ENCODE data around the gene BST1. TPM values are rescaled to one million over a fixed set of nuclear protein-coding genes. Genes with fewer than 3 reads are reported as not detected.
A peak's percentile ranks its signal among the peaks of the same experiment; 100 is the strongest.

BST1 gene
- total RNA-seq, 2 experiments from 2014 or later, result 0.82 to 1.0 TPM

DNA sequence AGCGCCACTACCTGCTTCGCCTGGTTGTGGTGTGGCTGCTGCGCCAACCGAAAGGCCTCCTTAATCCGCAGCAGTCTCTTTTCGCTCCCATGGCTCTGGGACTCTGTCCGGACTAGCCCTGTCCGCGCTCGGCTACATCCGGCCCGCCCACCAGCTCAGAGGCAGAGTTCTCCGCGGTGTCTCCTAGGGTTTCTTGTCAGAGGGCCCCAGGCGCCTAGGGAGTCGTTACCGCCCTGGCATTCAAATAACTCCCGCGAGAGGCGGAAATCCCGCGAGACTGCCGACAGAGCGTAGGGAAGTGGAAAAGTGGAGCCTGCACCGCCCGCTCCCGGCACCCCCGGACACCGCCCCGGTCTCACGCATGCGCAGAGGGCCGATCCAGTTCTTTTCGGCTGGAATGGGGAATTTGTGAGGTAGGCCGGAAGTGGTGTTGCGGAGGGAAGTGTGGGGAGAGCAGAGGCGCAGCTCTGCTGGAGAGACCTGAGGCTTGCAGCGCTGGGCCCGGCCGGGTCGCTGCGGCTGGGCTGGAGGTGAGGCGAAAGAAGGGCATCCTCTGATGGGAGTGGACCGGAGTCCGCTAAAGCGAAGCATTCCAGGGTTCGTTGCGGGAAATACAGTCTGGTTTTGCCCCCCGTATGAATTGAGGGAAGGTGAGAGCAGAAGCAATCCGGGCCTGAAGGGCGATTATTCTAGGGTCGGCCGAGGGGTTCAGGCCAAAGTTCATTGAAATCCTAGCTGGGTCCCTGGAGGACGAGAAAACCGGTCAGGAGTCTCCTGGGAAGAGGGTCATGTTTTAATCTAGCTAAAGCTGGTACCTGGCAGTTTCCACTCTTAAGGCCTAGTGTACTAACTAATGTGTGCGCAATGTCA is 21.3 kb upstream of the BST1 start, which contains the start of gene FAM200B:
Gene FAM200B (plus strand): TSS at position 456 of the 870 bp plus-strand sequence. CDS start 5,151 bp downstream, outside the sequence.
- ChIA-PET CTCF (interaction anchor here (0.5 to 1.2 kb wide), 4 partner anchors 12 to 464 kb away, joined by 3 to 10 read pairs (median 4); no protein-coding TSS in a partner anchor), POLR2A (interaction anchor here (0.7 to 1.0 kb wide), 2 partner anchors 22 to 132 kb away, joined by 3 to 4 read pairs; no protein-coding TSS in a partner anchor)
- H3K27ac Mint-ChIP-seq, result peak within 1 kb of the TSS; percentile 99
- DNase-seq, result peak; percentile 98
- peak within 1 kb of the TSS; percentile 94 for H3K4me3 Mint-ChIP-seq
- peaks cover 2% of the 10 kb centered on the region for H3K9me3 Mint-ChIP-seq
- peaks cover 42% of the 10 kb centered on the region for H3K36me3 Mint-ChIP-seq (ENCODE audit: low read depth)
- H3K27me3 Mint-ChIP-seq, result no peaks in the 10 kb centered on the region
- H3K4me1 Mint-ChIP-seq, result peaks cover 41% of the 10 kb centered on the region

DNA sequence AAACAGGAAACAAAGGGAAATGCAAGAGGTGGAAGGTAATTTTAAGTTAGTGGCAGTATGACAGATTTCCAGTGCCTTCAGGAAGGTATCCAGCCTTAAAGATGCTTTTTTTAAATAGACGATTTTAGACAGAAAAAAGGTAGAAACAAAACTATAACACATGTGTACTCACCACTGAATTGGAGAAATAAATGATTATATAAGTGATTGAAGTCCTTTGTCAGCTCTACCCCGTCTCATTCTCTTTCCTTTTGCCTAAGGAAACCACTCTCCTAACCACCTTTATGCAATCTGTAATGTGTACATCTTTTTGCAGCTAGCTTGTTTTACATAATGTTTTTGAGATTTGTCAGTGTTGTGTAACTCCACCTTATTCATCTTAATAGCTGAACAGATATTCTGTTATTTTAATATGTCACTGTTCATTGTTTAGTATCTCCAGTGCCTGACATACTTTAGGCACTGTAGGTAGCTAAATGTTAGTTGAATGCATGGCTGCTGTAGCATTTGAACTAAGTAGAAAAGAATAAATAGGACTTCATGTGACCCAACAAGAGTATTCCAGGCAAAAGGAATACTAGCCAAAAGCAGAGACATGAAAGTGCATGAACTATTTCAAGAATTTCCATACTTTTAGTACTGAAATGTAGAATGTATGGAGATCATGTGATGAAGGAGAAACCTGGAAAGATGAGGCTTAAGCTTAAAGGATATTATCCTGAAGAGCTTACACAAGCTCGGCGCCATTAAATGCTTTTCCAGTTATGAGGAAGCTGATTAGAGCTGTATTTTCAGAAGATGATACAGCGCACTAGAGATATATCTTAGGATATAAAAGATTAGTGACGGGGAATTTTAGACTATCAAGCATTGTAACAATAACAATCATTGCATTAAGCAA is 20.4 kb upstream of the BST1 start:
- Mint-ChIP-seq H3K36me3 (ENCODE audit: low read depth) (peaks cover 49% of the 10 kb centered on the region), H3K4me3 (peak overlapping the region; percentile 94), H3K9me3 (peaks cover 2% of the 10 kb centered on the region), H3K4me1 (peaks cover 38% of the 10 kb centered on the region), H3K27me3 (no peaks in the 10 kb centered on the region), H3K27ac (peak overlapping the region; percentile 99)
- DNase-seq, result no peak
- POLR2A ChIA-PET, result no interaction called here
- CTCF ChIA-PET, result interaction anchor here (0.7 to 1.2 kb wide), 3 partner anchors 12 to 73 kb away, joined by 3 to 4 read pairs (median 3); no protein-coding TSS in a partner anchor

DNA sequence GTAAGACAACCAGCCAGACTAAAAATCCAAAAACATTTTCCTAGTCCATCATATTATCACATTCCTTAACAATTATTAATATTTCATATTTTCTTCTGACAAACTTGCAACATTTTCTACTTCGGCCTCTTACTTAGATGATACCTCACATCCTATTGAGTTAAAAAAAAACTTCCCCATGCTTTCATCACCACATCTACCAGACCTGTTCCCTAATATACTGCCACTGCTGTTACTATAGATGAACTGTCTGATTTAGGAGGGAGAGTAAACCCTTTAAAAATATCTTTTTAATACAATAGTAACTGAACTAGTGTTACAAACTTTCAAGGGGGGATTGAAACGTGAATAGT is 19.7 kb upstream of the BST1 start:
- Mint-ChIP-seq H3K27ac (no peak overlapping the region), H3K9me3 (peaks cover 2% of the 10 kb centered on the region), H3K27me3 (no peaks in the 10 kb centered on the region), H3K4me3 (no peak overlapping the region), H3K4me1 (peaks cover 34% of the 10 kb centered on the region), H3K36me3 (ENCODE audit: low read depth) (peaks cover 47% of the 10 kb centered on the region)
- CTCF ChIA-PET, result no interaction called here
- DNase-seq, result no peak
- POLR2A ChIA-PET, result no interaction called here

DNA sequence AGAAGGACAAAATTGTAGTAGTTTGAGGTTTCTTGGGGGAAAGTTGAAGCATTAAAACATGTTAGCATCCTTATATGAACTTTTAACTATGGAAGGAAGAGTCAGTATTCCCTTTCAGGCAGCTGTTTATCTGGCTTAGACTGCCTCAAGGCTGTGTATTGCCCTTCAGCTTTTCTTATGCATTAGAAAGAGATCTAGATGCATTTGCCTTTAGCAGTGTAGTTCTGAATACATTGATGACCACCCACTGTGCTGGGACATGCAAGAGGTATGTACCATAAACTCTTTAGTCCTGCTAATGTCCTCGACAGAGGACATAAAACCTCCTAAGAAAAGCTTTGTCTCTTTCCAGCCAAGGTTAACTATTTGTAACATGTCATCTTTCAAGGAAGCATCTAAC is 18.4 kb upstream of the BST1 start:
- DNase-seq, result no peak
- POLR2A ChIA-PET, result no interaction called here
- Mint-ChIP-seq H3K27me3 (no peaks in the 10 kb centered on the region), H3K36me3 (ENCODE audit: low read depth) (peaks cover 47% of the 10 kb centered on the region), H3K4me1 (peaks cover 27% of the 10 kb centered on the region), H3K27ac (no peak overlapping the region), H3K4me3 (no peak overlapping the region), H3K9me3 (peaks cover 2% of the 10 kb centered on the region)
- CTCF ChIA-PET, result interaction anchor here (1.3 to 1.8 kb wide), 3 partner anchors 13 to 90 kb away, joined by 3 to 4 read pairs (median 3); no protein-coding TSS in a partner anchor

DNA sequence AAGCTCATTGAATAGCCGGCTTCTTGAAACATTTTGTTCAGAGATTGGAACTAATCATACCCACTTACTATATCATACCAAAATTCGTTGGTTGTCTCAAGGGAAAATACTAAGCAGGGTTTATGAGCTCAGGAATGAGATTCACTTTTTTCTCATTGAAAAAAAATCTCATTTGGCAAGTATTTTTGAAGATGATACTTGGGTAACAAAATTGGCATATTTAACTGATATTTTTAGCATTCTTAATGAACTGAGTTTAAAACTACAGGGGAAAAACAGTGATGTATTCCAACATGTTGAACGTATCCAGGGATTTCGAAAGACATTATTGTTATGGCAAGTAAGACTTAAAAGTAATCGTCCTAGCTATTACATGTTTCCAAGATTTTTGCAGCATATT is 14.8 kb upstream of the BST1 start:
- POLR2A ChIA-PET, result no interaction called here
- no peaks in the 10 kb centered on the region for H3K27me3 Mint-ChIP-seq
- H3K9me3 Mint-ChIP-seq, result peaks cover 2% of the 10 kb centered on the region
- peaks cover 11% of the 10 kb centered on the region for H3K4me1 Mint-ChIP-seq
- no peak for DNase-seq
- CTCF ChIA-PET, result interaction anchor here (0.6 to 1.5 kb wide), 3 partner anchors 12 to 98 kb away, joined by 3 read pairs; no protein-coding TSS in a partner anchor
- H3K36me3 Mint-ChIP-seq (ENCODE audit: low read depth), result peaks cover 32% of the 10 kb centered on the region
- no peak overlapping the region for H3K27ac Mint-ChIP-seq
- H3K4me3 Mint-ChIP-seq, result no peak overlapping the region

DNA sequence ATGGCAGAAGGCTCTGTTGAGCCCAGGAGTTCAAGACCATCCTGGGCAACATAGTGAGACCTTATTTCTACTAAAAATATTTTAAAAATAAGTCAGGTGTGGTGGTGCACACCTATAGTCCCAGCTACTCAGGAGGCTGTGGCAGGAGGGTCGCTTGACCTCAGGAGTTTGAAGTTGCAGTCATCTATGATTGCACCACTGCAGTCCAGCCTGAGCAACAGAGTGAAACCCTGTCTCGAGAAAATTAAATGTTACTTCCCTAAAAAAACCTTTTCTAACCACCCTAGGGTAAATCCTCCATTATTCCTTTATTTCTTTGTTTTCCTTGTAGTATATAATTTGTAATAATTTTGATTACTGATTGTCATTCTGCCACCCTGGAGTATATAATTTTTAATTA is 13.3 kb upstream of the BST1 start:
- no peak for DNase-seq
- Mint-ChIP-seq H3K4me3 (no peak overlapping the region), H3K27me3 (no peaks in the 10 kb centered on the region), H3K27ac (no peak overlapping the region), H3K4me1 (peaks cover 2% of the 10 kb centered on the region), H3K36me3 (ENCODE audit: low read depth) (peaks cover 27% of the 10 kb centered on the region), H3K9me3 (peaks cover 2% of the 10 kb centered on the region)
- CTCF ChIA-PET, result no interaction called here
- POLR2A ChIA-PET, result no interaction called here

DNA sequence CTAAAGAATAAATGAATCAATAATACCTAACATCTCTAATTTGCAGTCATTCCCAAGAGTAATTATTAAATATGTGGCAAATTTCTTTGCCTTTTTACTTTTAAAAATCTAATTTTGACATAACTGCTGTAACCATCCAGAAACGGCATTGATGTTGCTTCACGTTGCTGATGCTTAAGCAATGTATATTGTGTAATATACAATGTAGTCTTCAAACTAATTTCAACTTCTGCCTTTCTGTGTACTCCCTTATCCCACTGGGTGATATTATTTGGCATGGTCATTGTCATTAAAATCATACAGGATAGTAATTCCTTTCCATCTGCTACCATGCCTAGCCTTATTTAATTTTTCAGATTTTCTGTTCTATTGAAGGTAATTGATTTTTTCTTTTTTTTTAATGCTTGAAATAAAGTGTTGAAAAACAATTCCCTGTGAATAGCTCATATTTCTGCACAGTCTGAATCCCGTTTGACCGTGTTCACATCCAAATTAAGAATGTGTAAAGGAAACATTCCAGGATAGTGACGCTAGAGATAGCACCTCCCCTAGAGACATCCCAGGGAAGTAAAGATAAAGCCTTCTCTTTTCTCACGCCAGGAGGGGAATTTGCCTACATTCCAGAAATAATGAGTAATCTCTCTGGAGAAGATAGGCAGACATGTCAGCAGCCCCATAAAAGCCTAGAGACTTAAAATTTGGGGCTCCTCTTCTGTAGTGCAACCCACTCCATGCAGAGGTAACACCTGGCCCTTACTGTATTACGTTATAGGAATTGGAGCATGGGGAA is 12.7 kb upstream of the BST1 start:
- ChIA-PET POLR2A (no interaction called here), CTCF (no interaction called here)
- Mint-ChIP-seq H3K27ac (no peak overlapping the region), H3K9me3 (peaks cover 2% of the 10 kb centered on the region), H3K36me3 (ENCODE audit: low read depth) (peaks cover 24% of the 10 kb centered on the region), H3K27me3 (no peaks in the 10 kb centered on the region), H3K4me1 (no peaks in the 10 kb centered on the region), H3K4me3 (no peak overlapping the region)
- no peak for DNase-seq

DNA sequence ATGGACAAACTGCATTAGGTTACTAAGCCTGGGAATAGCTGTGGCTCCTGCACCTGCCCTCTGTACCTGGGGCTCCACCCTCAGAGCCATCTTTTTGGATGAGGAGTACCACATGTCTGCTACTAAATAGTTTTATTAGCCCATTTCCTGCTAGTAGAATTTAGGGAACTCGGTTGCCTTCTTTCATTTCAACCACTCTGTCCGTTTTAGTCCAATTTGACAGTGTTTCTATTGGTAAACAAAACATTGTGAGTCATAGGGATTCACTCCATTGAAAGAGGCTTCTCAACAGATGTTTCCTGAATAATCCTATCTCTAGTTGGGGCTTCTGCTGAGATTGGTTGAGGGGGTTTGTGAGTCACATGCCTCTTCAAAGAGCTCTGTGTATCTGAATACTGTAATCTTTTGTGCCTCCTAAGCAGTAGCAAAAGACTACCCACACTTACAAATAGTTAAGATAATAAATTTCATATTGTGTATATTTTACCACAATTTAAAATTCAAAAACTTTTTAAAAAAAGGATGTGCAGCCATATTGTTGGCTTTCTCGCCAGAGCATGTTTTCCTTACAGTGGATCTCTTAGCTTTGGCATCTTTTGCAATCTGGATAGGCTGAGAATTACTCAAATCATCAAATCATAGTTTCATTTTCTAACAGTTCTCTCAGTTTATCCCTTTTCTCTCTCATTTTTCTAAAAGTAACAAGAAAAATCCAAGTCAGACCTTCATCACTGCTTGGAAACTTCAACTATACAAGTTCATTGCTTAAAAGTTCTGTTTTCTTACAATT is 11.3 kb upstream of the BST1 start:
- Mint-ChIP-seq H3K9me3 (no peaks in the 10 kb centered on the region), H3K27ac (no peak overlapping the region), H3K4me1 (no peaks in the 10 kb centered on the region), H3K4me3 (no peak overlapping the region), H3K27me3 (no peaks in the 10 kb centered on the region), H3K36me3 (ENCODE audit: low read depth) (peaks cover 14% of the 10 kb centered on the region)
- DNase-seq, result no peak
- ChIA-PET CTCF (interaction anchor here (0.5 kb wide), 1 partner anchor 1869 kb away, joined by 3 read pairs; no protein-coding TSS in a partner anchor), POLR2A (no interaction called here)

DNA sequence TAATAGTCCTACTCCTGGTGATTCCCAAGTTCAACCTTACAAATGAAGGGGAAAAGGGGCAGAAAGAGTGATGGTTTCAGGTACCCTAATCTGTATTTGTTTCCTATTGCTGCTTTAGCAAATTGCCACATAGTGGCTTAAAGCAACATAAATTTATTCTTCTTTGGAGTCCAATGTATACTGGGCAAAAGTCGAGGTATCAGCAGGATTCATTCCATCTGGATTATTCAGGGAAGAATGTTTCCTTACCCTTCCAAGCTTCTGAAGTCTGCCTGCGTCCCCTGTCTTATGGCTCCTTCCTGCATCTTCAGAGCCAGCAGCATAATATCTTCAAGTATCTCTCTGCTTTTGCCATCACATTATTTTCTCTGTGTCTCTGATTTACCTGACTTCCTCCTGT is 10.3 kb upstream of the BST1 start:
- Mint-ChIP-seq H3K36me3 (ENCODE audit: low read depth) (peaks cover 5% of the 10 kb centered on the region), H3K4me3 (no peak overlapping the region), H3K9me3 (no peaks in the 10 kb centered on the region), H3K27ac (no peak overlapping the region), H3K27me3 (peaks cover 6% of the 10 kb centered on the region), H3K4me1 (peaks cover 7% of the 10 kb centered on the region)
- ChIA-PET CTCF (no interaction called here), POLR2A (no interaction called here)
- no peak for DNase-seq

DNA sequence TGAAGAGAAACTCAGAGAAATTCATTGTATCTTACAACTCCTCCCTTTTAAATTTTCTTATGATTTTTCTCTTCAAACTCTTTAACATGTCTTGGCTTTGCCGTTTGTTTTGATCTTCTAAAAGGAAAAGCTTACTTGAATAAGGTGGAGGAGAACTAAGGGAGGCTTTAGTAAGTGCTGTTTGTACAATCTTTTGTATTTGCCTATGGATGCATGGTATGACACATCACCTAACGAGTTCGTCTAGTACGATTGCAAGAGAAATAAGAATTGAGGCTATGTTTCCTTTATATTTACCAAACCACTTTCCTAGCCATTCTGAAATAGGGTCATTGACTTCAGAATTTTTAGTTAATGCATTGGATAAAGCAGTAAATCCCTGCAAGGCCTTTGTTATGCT is 8.4 kb upstream of the BST1 start:
- Mint-ChIP-seq H3K4me3 (no peak overlapping the region), H3K4me1 (peaks cover 7% of the 10 kb centered on the region), H3K9me3 (no peaks in the 10 kb centered on the region), H3K27me3 (peaks cover 9% of the 10 kb centered on the region), H3K27ac (no peak overlapping the region), H3K36me3 (ENCODE audit: low read depth) (no peaks in the 10 kb centered on the region)
- ChIA-PET POLR2A (interaction anchor here (0.7 kb wide), 1 partner anchor 57 kb away, joined by 3 read pairs; no protein-coding TSS in a partner anchor), CTCF (interaction anchor here (0.6 to 0.7 kb wide), 2 partner anchors 77 to 209 kb away, joined by 3 to 4 read pairs; no protein-coding TSS in a partner anchor)
- no peak for DNase-seq

DNA sequence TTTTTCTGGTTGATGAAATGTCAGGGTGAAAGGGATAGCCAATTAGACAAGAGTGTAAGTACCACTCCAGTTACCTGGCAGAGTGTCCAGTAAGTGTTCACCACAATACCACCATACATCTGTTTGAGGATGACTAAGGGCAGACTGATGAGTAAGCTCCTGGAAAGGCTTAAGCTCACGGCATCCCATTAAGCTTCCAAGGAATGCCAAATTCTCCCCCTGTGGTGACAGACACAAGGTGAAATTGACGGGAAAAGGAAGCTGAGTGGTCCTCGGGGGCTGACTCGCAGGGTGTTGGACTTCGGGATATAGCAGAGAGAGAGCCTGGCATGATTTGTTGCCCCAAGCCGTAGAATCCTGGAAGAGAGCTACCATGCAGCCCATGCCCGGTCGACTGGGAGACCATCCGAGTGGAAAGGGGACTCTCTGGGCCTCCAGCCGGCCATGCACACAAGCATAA is 7.6 kb upstream of the BST1 start:
- H3K4me1 Mint-ChIP-seq, result peaks cover 7% of the 10 kb centered on the region
- no peak for DNase-seq
- H3K36me3 Mint-ChIP-seq (ENCODE audit: low read depth), result no peaks in the 10 kb centered on the region
- CTCF ChIA-PET, result interaction anchor here (0.6 to 0.7 kb wide), 3 partner anchors 78 to 1889 kb away, joined by 3 to 4 read pairs (median 3); no protein-coding TSS in a partner anchor
- no peak overlapping the region for H3K4me3 Mint-ChIP-seq
- peaks cover 14% of the 10 kb centered on the region for H3K27me3 Mint-ChIP-seq
- H3K27ac Mint-ChIP-seq, result no peak overlapping the region
- POLR2A ChIA-PET, result no interaction called here
- H3K9me3 Mint-ChIP-seq, result no peaks in the 10 kb centered on the region

Data from activated CD4-positive, alpha-beta T cell treated with anti-CD3 and anti-CD28 coated beads, Interleukin-2, amount 10 ng/mL, durations not matched to agents 7 days and 5 days (primary cell).